Measurements from ENCODE around the gene GASK1A. TPM values are rescaled to one million over a fixed set of nuclear protein-coding genes. Genes with fewer than 3 reads are reported as not detected.
"Not testable (repeated sequence)": the region's sequence is repeated elsewhere in the genome, so short reads cannot be mapped to it uniquely, and the experiment has no call there.

The GASK1A gene
- polyA plus RNA-seq, 1 donor: 5.0 TPM

DNA sequence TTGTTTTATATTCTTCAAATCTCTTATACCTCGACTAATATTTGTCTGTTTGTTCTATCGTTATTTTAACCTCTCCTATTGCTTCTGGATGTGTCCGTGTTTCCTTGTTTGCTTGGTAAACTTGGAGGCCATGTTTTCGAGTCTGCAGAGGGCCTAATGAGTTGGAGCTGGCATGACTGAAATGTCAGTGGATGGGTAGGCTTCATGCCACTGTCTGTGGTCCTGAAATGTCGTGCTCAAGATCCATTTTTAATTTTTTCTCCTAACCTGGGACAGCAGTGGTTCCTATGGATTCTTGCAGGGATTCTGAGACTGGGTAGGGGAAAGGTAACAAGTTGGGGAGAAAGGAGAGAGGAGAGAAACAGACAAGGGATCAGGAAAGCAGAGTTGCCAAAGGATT is 18.8 kb upstream of the GASK1A start:
- H3K36me3 ChIP-seq (ENCODE audit: control insufficient read depth, insufficient read depth, low read length): no peaks in the 10 kb centered on the region
- H3K9me3 ChIP-seq (ENCODE audit: control insufficient read depth, low read depth, low read length): no peaks in the 10 kb centered on the region
- H3K27me3 ChIP-seq (ENCODE audit: control insufficient read depth, insufficient read depth, low read length): no peaks in the 10 kb centered on the region
- H3K27ac ChIP-seq (ENCODE audit: low read length): no peak overlapping the region
- WGBS (ENCODE audit: insufficient coverage, low lambda C conversion rate): 75% methylated on average over 2 of the region's 5 CpGs
- no peaks in the 10 kb centered on the region for H3K4me1 ChIP-seq (ENCODE audit: control insufficient read depth, insufficient read depth, low read length)
- no peak overlapping the region for H3K4me3 ChIP-seq (ENCODE audit: low read length)
- no peak for DNase-seq

DNA sequence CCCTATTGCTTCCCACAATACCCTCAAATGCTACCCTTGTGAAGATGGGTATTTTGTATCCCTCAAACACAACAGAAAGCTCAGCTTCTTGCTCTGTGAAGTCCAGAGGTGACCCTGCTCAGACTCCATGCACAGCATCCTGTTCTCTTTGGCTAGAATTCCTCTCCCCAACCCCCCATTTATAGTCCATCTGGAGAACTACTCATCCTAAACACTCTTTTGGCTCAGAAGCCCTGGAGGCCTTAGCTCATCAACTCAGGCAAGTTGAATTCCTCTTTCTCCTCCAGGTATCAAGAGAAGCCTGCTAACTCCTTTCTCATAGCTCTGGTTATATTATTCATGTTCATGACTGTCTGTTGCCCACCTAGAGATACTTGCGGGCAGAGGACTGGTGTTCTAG is 18.3 kb upstream of the GASK1A start:
- WGBS (ENCODE audit: insufficient coverage, low lambda C conversion rate): no CpG with 5 or more reads among the region's 1 CpG
- DNase-seq: no peak
- Histone ChIP-seq H3K9me3 (ENCODE audit: control insufficient read depth, low read depth, low read length) (no peaks in the 10 kb centered on the region), H3K4me1 (ENCODE audit: control insufficient read depth, insufficient read depth, low read length) (no peaks in the 10 kb centered on the region), H3K36me3 (ENCODE audit: control insufficient read depth, insufficient read depth, low read length) (no peaks in the 10 kb centered on the region), H3K27ac (ENCODE audit: low read length) (no peak overlapping the region), H3K27me3 (ENCODE audit: control insufficient read depth, insufficient read depth, low read length) (no peaks in the 10 kb centered on the region), H3K4me3 (ENCODE audit: low read length) (no peak overlapping the region)

- no peak overlapping the region for H3K4me3 ChIP-seq (ENCODE audit: low read length)
- H3K27ac ChIP-seq (ENCODE audit: low read length): no peak overlapping the region
- no CpG with 5 or more reads among the region's 4 CpGs for WGBS (ENCODE audit: insufficient coverage, low lambda C conversion rate)
- peak; percentile 32 to 46 for DNase-seq
- no peaks in the 10 kb centered on the region for H3K27me3 ChIP-seq (ENCODE audit: control insufficient read depth, insufficient read depth, low read length)
- H3K9me3 ChIP-seq (ENCODE audit: control insufficient read depth, low read depth, low read length): no peaks in the 10 kb centered on the region
- no peaks in the 10 kb centered on the region for H3K4me1 ChIP-seq (ENCODE audit: control insufficient read depth, insufficient read depth, low read length)
- no peaks in the 10 kb centered on the region for H3K36me3 ChIP-seq (ENCODE audit: control insufficient read depth, insufficient read depth, low read length)
These were observed 17.5 kb upstream of the GASK1A start for GRCh38 chr3:42961633-42962032.

GRCh38 chr3:42963269-42963668 is 15.8 kb upstream of the GASK1A start:
- 75% methylated on average over 2 of the region's 2 CpGs for WGBS (ENCODE audit: insufficient coverage, low lambda C conversion rate)
- Histone ChIP-seq H3K27me3 (ENCODE audit: control insufficient read depth, insufficient read depth, low read length) (no peaks in the 10 kb centered on the region), H3K9me3 (ENCODE audit: control insufficient read depth, low read depth, low read length) (no peaks in the 10 kb centered on the region), H3K4me1 (ENCODE audit: control insufficient read depth, insufficient read depth, low read length) (no peaks in the 10 kb centered on the region), H3K36me3 (ENCODE audit: control insufficient read depth, insufficient read depth, low read length) (no peaks in the 10 kb centered on the region), H3K27ac (ENCODE audit: low read length) (no peak overlapping the region), H3K4me3 (ENCODE audit: low read length) (no peak overlapping the region)
- DNase-seq: no peak

DNA sequence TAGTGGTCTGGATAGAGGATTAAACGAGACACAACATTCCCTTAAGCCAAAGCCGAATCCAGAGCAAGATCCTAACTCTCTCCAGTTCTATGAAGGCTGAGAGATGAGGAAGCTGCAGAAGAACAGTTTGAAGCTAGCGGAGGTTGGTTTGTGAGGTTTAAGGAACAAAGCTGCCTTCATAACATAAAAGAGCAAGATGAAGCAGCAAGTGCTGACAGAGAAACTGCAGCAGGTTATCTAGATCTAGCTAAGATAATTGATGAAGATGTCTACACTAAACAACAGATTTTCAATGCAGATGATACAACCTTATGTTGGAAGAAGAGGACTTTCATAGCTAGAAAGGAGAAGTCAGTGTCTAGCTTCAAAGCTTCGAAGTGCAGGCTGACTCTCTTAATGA is 14.8 kb upstream of the GASK1A start:
- Histone ChIP-seq H3K4me3 (ENCODE audit: low read length) (no peak overlapping the region), H3K4me1 (ENCODE audit: control insufficient read depth, insufficient read depth, low read length) (no peaks in the 10 kb centered on the region)
- no CpG with 5 or more reads among the region's 4 CpGs for WGBS (ENCODE audit: insufficient coverage, low lambda C conversion rate)

GRCh38 chr3:42970557-42970956 is 8.6 kb upstream of the GASK1A start:
- Histone ChIP-seq H3K27ac (ENCODE audit: low read length) (no peak overlapping the region), H3K4me1 (ENCODE audit: control insufficient read depth, insufficient read depth, low read length) (no peaks in the 10 kb centered on the region), H3K4me3 (ENCODE audit: low read length) (no peak overlapping the region), H3K27me3 (ENCODE audit: control insufficient read depth, insufficient read depth, low read length) (no peaks in the 10 kb centered on the region), H3K9me3 (ENCODE audit: control insufficient read depth, low read depth, low read length) (peaks cover 8% of the 10 kb centered on the region), H3K36me3 (ENCODE audit: control insufficient read depth, insufficient read depth, low read length) (no peaks in the 10 kb centered on the region)
- DNase-seq: peak in 1 of 2 donors; percentile 44

More for the DNA sequence above, 14.8 kb upstream of the GASK1A start:
- Histone ChIP-seq H3K27me3 (ENCODE audit: control insufficient read depth, insufficient read depth, low read length) (no peaks in the 10 kb centered on the region), H3K27ac (ENCODE audit: low read length) (no peak overlapping the region), H3K36me3 (ENCODE audit: control insufficient read depth, insufficient read depth, low read length) (no peaks in the 10 kb centered on the region), H3K9me3 (ENCODE audit: control insufficient read depth, low read depth, low read length) (no peaks in the 10 kb centered on the region)
- no peak for DNase-seq

DNA sequence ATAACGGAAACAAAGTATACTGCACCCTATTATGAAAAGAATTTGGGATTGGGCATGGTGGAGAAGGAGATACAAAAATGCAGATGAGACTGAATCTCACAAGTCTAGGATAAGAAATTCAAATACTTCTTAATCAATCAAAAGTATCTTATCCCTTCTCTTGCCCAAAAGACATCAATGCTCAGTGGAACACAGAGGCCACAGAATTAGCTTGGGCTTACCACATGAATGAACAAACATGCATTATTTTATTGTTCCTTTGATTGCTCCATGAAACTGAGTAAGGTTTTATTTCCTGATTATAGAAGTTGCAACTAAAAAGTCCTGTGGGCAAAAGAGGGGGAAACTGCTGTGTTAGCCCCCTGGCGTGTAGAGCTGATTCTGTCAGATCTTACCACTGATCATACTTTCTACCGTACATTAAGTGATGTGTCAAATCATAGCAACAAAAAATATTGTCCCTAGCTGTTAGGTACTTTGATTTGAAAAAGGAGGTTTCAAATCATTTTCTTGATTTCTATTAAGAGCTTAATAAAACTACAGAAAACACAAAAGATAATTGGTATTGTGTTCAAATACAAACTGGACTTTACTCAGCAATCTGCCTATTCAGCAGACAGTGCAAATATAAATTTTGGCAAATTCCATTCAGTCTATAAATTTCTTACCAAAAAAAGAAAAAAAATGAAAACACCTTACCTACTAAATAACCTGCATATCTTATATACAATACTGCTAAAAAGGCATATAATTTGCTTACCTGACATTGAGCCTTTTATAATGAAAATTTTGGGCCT is 7.9 kb upstream of the GASK1A start:
- Histone ChIP-seq H3K27me3 (ENCODE audit: control insufficient read depth, insufficient read depth, low read length) (no peaks in the 10 kb centered on the region), H3K4me1 (ENCODE audit: control insufficient read depth, insufficient read depth, low read length) (no peaks in the 10 kb centered on the region), H3K9me3 (ENCODE audit: control insufficient read depth, low read depth, low read length) (peaks cover 8% of the 10 kb centered on the region), H3K36me3 (ENCODE audit: control insufficient read depth, insufficient read depth, low read length) (no peaks in the 10 kb centered on the region), H3K4me3 (ENCODE audit: low read length) (no peak overlapping the region), H3K27ac (ENCODE audit: low read length) (no peak overlapping the region)
- no peak for DNase-seq
- 100% methylated on average over 1 of the region's 3 CpGs for WGBS (ENCODE audit: insufficient coverage, low lambda C conversion rate)

DNA sequence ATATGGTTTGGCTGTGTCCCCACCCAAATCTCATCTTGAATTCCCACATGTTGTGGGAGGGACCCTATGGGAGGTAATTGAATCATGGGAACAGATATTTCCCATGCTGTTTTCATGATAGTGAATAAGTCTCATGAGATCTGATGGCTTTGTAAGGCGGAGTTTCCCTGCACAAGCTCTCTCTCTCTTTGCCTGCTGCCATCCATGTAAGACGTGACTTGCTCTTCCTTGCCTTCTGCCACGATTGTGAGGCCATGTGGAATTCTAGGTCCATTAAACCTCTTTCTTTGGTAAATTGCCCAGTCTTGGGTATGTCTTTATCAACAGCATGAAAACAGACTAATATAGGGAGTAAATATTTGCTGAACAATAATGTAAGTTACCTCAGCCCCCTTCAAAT is 4.2 kb upstream of the GASK1A start:
- DNase-seq; H3K4me3 ChIP-seq (ENCODE audit: low read length); H3K27ac ChIP-seq (ENCODE audit: low read length); H3K36me3 ChIP-seq (ENCODE audit: control insufficient read depth, insufficient read depth, low read length); H3K4me1 ChIP-seq (ENCODE audit: control insufficient read depth, insufficient read depth, low read length): not testable (repeated sequence)
- Histone ChIP-seq H3K27me3 (ENCODE audit: control insufficient read depth, insufficient read depth, low read length) (peaks cover 18% of the 10 kb centered on the region), H3K9me3 (ENCODE audit: control insufficient read depth, low read depth, low read length) (peaks cover 10% of the 10 kb centered on the region)
- WGBS (ENCODE audit: insufficient coverage, low lambda C conversion rate): no CpG with 5 or more reads among the region's 3 CpGs

- H3K27me3 ChIP-seq (ENCODE audit: control insufficient read depth, insufficient read depth, low read length): peaks cover 23% of the 10 kb centered on the region
- DNase-seq: no peak
- H3K27ac ChIP-seq (ENCODE audit: low read length): no peak overlapping the region
- no CpG with 5 or more reads among the region's 2 CpGs for WGBS (ENCODE audit: insufficient coverage, low lambda C conversion rate)
- H3K9me3 ChIP-seq (ENCODE audit: control insufficient read depth, low read depth, low read length): peaks cover 10% of the 10 kb centered on the region
- no peak overlapping the region for H3K4me3 ChIP-seq (ENCODE audit: low read length)
- H3K4me1 ChIP-seq (ENCODE audit: control insufficient read depth, insufficient read depth, low read length): no peaks in the 10 kb centered on the region
- no peaks in the 10 kb centered on the region for H3K36me3 ChIP-seq (ENCODE audit: control insufficient read depth, insufficient read depth, low read length)
These were observed 3.7 kb upstream of the GASK1A start for GRCh38 chr3:42975456-42975855.

- no peak for DNase-seq
- H3K9me3 ChIP-seq (ENCODE audit: control insufficient read depth, low read depth, low read length): peaks cover 10% of the 10 kb centered on the region
- H3K36me3 ChIP-seq (ENCODE audit: control insufficient read depth, insufficient read depth, low read length): no peaks in the 10 kb centered on the region
- no peak overlapping the region for H3K27ac ChIP-seq (ENCODE audit: low read length)
- no peak overlapping the region for H3K4me3 ChIP-seq (ENCODE audit: low read length)
- H3K27me3 ChIP-seq (ENCODE audit: control insufficient read depth, insufficient read depth, low read length): peaks cover 24% of the 10 kb centered on the region
- no peaks in the 10 kb centered on the region for H3K4me1 ChIP-seq (ENCODE audit: control insufficient read depth, insufficient read depth, low read length)
- 88% methylated on average over 1 of the region's 5 CpGs for WGBS (ENCODE audit: insufficient coverage, low lambda C conversion rate)
These were observed 3.2 kb upstream of the GASK1A start for GRCh38 chr3:42975955-42976354.

GRCh38 chr3:42980209-42980608 is 1.1 kb downstream of the GASK1A start:
- Histone ChIP-seq H3K4me3 (ENCODE audit: low read length) (peak overlapping the region; percentile 38), H3K27me3 (ENCODE audit: control insufficient read depth, insufficient read depth, low read length) (peaks cover 26% of the 10 kb centered on the region), H3K4me1 (ENCODE audit: control insufficient read depth, insufficient read depth, low read length) (peaks cover 5% of the 10 kb centered on the region), H3K36me3 (ENCODE audit: control insufficient read depth, insufficient read depth, low read length) (no peaks in the 10 kb centered on the region), H3K9me3 (ENCODE audit: control insufficient read depth, low read depth, low read length) (peaks cover 2% of the 10 kb centered on the region), H3K27ac (ENCODE audit: low read length) (no peak overlapping the region)
- no CpG with 5 or more reads among the region's 12 CpGs for WGBS (ENCODE audit: insufficient coverage, low lambda C conversion rate)
- DNase-seq: no peak
